ENCODE results near the gene RUSF1.
A peak's percentile ranks its signal among the peaks of the same experiment; 100 is the strongest.

RUSF1 gene

DNA sequence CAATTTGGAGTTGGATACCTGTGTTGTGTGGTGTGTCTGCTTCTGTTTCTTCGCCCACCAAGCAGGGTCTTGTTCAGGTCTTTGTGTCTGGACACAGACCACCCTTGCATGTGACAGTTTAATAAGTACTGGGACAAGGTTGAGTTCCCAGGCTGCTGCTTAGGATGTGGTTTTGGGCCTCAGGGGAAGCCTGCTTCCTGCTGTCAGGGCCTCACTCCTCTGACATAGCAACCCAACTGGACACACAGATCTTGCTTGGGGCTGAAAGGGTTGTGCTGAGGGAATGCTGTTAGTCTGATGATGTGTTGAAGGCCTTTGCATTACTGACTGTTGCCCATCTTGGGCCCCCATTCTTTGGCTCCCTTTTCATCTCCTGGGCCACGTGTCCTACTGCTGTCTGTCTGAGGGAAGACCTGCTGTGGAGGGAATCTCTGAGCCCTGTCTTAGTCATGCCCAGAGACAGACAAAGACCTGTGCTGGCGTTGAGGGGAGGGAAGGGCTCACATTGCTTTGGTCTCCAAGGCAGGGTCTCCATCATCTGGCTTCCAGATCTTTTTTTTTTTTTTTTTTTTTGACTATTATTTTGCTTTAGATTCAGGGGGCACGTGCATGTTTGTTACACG is 40.9 kb downstream of the RUSF1 start:
- DNase-seq: no peak

DNA sequence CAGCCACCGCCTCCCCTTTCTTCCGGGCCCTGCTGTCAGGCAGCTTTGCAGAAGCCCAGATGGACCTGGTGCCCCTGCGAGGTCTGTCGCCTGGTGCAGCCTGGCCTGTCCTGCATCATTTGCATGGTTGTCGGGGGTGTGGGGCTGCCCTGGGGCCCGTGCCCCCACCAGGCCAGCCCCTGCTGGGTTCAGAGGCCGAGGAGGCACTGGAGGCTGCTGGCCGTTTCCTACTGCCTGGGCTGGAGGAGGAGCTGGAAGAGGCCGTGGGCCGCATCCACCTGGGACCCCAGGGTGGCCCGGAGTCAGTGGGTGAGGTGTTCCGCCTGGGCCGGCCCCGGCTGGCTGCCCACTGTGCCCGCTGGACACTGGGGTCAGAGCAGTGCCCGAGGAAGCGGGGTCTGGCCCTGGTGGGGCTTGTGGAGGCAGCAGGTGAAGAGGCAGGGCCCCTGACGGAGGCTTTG is 41.8 kb downstream of the RUSF1 start:
- DNase-seq: no peak

DNA sequence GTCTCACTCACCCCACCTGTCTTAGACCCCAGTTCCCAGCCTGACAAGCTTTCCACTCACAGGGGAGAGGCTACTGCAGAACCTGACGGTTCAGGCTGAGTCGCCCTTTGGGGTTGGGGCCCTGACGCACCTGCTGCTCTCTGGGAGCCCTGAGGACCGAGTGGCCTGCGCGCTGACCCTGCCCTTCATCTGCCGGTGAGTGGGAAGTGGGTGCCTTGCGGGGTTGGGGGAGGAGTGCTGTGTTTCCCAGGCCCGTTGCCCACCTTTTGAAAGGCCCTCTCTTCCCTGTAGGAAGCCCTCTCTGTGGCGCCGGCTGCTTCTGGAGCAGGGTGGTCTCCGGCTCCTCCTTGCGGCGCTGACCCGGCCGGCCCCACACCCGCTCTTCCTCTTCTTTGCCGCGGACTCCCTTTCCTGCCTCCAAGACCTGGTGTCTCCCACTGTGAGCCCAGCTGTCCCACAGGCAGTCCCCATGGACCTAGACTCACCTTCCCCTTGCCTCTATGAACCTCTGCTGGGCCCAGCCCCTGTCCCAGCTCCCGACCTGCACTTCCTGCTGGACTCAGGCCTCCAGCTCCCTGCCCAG is 42.3 kb downstream of the RUSF1 start:
- DNase-seq: no peak

DNA sequence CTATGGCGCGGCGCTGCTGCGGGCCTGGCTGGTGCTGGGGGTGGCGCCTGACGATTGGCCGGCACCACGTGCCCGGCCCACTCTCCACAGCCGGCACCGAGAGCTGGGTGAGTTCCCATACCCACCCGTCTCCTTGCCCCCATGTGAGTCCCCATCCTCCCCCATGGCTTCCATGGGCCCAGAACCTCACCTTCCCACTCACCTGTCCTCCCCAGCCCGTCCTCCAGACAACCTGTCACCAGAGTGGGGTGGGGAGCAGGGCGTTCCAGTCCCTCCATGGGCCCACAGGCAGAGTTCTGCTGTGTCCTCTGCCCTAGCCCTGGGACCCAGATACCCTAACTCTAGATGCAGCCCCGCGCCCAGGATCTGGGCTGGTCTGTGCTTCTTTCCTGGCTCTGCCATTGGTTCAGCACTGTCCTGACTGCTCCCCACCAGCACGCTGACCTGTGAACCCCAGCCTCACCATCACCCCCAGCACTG is 43.4 kb downstream of the RUSF1 start:
- no peak for DNase-seq

DNA sequence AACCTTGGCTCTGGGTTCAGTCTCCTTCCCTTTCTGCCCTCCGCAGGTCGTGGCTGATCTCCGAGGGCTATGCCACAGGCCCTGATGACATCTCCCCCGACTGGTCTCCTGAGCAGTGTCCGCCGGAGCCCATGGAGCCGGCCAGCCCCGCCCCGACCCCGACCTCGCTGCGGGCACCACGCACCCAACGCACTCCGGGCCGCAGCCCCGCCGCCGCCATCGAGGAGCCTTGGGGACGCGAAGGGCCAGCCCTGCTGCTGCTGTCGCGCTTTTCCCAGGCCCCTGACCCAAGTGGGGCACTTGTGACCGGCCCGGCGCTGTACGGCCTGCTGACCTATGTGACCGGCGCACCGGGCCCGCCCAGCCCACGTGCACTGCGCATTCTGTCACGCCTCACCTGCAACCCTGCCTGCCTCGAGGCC is 43.8 kb downstream of the RUSF1 start:
- DNase-seq: no peak

DNA sequence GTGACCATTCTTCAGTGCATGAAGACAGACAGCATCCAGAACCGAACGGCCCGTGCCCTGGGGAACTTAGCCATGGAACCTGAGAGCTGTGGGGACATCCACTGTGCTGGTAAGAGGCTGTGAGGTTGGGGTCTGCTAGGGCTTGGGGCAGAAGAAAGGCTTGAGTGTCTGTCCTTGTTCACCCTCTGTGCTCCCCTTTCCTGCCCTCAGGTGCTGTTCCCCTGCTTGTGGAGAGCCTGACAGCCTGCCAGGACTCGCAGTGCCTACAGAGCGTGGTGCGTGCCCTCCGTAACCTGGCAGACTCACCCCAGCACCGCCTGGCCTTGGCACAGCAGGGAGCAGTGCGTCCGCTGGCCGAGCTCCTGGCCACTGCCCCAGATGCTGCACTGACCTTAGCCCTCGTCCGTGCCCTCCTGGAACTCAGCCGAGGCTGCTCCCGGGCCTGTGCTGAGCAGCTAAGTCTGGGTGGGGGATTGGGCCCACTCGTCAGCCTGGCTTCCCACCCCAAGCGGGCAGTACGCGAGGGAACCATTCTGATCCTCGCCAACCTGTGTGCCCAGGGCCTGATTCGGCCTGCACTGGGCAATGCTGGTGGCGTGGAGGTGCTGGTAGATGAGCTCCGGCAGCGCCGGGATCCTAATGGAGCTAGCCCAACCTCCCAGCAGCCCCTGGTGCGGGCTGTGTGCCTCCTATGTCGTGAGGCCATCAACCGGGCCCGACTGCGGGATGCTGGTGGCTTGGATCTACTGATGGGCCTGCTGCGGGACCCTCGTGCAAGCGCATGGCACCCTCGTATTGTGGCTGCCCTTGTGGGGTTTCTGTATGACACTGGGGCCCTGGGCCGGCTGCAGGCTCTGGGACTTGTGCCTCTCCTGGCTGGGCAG is 46.0 kb downstream of the RUSF1 start:
- DNase-seq: no peak

DNA sequence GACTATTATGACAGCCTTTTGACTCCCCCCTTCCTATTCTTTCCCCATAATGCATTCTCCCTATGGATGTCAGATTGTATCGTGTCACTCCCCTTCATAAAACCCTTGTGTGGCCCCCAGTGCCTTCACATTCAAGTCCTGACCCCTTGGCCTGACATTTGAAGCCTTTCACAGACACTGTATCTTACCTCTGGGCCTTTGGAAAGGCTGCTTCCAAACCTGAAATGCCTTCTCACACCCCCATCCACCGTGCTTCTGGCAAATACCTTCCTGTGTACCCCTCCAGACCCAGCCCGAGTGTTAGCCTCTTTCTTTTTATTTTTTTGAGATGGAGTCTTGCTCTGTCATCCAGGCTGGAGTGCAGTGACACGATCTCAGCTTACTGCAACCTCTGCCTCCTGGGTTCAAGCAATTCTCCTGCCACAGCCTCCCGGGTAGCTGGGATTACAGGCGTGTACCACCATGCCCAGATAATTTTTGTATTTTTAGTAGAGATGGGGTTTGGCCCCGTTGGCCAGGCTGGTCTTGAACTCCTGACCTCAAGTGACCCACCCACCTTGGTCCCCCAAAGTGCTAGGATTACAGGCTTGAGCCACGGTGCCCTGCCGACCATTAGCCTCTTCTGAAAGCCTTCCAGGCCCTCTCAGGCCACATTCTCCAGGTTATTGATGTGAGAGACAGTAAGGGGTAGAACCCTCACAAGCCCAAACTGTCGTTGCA is 46.8 kb downstream of the RUSF1 start:
- DNase-seq: no peak

DNA sequence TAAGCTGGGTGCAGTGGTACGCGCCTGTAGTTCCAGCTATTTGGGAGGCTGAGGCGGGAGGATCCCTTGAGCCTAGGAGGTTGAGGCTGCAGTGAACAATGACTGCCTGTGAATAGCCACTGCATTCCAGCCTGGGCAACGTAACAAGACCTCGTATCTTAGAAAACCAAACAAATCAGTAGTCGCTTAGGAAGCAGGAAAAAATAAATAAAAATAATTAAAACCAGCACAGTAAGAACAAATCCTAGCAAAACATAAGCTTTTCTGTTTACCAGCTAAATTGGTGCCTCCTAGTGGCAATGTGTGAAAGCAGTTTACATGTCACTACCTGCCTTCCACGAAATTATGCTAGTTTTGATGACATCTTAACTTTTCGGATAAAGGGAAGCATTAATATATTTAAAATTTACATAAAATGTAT is 47.6 kb downstream of the RUSF1 start:
- DNase-seq: no peak

DNA sequence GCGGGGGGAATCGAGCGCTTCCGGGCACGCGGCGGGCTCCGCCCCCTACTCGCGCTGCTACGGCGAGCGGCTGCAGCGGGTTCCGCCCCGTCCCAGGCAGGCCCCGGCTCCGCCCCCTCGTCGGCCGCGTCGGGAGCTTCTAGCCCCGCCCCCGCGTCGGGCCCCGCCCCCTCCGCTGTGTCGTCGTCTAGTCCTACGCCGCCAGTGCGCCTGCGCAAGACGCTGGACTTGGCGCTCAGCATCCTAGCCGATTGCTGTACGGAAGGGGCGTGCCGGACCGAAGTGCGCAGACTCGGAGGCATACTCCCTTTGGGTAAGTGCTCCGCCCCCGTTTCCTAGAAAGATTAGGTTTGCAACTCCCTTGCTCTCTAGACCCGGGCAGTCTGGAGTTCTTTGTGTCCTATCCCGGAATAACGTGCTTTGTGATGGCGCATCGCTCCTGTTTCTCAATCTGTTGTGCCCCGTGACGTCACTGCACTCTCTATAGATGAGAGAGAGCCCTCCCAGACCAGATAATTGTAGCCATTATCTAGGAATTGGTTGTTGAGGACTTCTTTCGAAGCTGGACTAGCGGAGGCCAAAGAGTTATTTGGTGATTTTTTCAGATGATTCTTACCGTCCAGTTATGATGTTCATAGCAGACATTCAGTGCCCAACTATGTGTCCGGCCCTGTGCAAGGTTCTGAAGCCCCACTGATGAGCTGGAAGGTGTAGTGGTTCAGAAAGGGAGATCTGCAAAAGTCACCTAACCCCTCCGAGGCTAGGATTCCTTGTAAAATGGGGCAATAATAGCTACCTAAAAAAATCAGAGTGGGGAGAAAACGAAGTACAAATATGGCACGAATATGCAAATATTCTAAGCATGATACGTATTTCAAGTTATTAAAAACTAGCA is 48.3 kb downstream of the RUSF1 start:
- peak; percentile 100 for DNase-seq

DNA sequence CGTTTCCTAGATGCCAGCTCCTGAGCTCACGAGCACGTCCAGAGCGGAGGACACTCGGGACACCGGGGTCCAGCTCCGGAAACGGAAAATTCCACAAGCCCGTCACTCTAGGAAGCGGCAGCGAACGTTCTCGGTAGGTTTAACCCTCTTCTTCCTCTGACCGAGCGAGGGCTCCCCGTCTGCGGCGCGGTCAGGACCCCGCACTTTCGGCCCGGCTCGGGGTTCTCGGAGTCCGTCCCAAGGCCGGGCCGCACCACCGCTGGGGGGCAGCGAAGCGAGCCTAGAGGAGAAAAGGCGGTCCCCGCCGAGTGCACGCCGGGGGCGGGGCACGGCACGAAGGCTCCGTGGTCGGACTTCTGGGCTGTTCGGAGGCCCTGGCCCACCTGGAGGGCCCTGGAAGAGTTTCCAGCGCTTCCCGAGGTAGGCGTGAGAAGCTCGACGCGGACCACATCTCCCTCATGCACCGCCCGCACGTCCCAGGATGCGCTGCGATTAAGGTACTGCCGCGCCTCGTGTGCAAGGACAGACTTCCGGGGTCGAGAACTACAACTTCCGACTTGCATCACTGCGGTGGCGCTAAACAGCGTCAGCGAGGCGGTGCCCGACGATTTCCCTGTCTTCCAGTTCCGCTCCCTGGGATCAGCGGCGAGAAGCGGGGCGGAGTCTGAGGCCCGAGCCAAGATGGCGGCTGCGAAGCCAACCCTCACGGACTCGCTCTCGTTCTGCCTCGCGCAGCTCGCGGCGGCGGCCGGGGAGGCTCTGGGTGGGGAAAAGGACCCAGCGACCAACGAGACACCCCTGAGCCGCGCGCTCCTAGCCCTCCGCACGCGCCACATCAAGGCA is 49.1 kb downstream of the RUSF1 start, which contains the start of gene ARMC5:
Gene ARMC5, plus strand, starts transcription at position 658 of the 843 bp plus-strand sequence. Its CDS starts 24 bp downstream, at position 682.
- DNase-seq: peak; percentile 97

DNA sequence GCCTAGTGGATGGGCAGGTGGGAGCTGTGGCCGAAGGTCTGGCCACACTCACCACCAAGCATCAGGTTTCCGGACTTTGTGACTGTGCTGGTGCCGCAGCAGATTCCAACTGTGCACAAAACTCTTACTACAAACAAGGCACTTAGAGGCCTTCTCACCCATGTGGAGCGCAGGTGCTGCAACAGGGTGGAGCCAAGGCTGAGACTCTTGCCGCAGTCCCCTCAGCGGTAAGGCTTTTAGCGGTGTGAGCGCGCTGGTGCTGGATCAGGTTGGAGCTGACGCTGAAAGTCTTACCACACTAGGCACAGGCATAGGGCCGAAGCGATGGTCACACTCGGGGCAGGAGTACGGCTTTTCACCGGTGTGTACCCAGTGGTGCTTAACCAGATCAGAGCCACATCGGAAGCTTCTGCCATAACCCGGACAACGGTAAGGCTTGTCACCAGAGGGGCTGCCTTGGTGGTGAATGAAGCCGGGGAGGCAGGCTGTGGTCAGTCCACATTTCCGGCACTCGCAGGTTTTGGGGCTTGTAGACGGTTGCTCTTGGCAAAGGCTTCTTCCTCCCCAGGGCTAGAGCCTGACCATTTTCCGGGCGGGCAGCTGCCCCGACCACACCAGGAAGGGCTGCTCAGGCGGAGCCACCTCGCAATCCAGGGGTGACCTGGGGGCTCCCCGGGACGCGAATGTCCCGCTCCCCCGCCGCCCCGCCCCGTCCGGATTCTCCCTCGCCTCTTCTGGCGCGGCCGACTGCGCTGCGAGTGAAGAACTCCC is 49.9 kb downstream of the RUSF1 start:
- DNase-seq: peak; percentile 41 to 62

DNA sequence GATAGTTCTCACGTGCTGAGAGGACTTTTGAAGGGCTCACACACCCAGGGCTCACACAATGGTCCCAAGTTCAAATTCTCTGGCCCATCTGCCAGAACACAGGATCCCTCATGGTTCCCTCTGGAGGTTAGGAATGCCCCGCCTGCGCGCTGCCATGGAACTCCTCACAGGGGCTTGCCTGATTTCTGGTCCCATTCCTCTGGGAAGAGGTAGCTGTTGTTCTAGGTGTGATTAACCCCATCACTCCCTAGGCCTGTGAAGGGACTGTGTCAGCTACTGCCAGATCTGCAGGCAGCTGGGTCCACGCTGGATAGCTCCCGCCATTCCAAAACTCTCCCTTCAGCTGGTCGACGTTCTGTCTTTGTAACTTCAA is 51.2 kb downstream of the RUSF1 start:
- DNase-seq: no peak

DNA sequence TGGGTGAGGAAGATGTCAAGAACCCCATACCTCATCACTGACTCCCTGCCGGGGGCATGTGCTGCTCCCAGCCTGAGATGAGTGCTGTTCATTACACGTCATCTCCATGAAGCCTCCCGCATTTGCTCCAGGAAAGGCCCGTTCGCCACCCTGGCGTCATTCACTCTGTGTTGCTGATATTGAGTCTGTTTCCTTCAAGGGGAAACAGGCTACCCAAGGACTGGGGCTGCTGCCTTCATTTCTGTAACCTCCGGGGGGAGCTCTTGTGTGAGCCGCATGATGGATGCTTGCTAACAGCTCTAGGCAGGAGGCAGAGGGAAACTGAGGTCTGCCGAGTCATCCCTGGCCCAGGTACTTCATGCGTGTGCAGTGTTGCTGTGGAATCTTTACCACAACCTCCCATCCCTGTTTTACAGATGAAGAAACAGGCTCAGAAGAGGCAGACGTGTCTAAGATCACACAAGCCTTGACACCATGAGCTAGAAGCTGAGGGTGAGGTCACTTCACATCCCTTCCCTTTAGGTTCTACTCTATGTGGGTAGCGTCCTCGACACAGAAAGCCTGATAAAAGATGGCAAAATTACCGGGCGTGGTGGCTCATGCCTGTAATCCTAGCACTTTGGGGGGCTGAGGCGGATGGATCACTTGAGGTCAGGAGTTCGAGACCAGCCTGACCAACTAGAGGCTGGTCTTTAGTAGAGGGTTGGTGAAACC is 52.4 kb downstream of the RUSF1 start:
- DNase-seq: peak in 1 of 2 experiments; percentile 51

DNA sequence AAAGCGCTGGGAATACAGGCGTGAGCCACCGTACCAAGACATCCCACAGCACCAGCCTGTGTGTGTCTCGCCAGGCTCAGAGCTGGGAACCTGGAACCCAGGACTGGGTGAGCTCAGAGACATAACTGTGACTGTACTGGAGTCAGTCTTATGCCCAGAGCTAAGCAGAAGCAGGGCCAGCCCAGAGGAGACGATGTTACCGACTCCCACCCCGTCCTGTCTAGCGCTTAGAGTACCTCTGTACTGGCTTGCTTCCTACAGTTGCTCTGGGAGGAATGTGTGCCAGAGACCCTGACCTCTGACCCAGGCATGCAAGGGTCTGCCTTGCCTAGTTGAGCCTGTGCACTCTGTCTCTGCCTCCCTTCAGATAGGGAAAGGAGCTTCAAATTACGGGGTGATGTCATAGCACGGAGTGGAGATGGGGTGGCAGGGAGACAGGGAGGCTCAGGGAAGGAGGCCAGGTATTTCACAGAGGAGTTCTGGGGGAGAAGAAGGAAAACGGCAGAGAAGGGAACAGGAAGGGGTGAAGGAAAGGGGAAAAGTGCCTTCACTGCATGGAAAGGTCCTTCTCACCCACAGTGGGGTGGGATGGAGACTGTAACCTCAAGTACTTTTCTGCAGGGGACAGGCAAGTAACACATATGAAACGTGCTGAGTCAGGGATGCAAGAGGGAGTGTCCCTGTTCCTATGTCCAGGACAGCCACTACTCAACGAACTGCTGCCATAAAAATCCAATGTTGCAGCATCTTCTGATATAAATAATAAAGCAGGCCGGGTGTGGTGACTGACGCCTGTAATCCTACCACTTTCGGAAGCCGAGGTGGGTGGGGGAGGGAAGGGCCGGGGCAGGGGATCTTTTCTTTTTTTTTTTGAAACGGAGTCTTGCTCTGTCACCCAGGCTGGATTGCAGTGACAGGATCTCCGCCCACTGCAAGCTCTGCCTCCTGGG is 54.7 kb downstream of the RUSF1 start:
- no peak for DNase-seq

DNA sequence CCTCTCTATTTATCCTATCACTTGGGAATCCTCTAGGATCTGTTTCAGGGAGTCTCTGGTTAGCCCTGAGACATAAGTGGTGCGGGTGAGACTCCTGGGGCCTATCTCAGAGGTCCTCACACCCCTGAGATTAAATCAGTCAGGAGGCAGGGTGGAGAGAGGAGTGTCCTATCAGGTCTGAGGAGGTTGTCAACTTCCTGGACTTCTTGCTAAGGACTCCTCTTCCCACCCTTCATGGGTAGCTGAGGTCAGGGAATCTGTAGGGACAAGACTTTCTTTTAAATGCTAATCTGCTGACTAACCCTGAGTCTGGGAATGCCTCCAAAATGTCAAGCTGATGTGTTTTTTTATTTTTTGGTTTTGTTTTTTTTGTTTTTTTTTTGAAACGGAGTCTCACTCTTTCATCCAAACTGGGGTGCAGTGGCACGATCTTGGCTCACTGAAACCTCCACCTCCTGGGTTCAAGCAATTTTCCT is 55.5 kb downstream of the RUSF1 start:
- no peak for DNase-seq

DNA sequence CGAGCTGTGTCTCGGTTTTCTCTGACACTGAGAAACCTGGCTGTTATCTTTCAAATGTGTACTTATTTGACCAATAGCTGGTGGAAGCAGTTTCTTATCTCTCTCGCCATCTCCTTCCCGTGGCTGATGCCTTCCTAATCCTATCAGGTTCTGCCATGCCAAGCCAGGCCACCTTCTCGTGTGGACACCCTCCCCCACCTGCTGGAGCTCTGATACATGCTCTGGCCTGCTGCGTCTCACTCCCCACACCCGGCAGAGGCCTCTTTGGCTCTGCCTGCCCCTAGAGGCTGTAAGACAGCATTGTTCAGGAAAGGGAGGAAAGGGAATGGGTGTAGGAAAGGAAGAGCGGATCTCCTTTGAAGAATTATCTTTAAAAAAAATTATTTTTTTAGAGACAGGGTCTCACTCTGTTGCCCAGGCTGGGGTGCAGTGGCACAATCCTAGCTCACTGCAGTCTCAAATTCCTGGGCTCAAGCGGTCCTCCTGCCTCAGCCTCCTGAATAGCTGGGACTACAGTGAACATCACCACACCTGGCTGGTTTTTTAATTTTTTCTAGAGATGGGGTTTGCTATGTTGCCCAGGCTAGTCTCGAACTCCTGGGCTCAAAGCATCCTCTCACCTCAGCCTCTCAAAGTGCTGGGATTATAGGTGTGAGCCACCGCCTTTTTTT is 56.4 kb downstream of the RUSF1 start:
- DNase-seq: no peak

DNA sequence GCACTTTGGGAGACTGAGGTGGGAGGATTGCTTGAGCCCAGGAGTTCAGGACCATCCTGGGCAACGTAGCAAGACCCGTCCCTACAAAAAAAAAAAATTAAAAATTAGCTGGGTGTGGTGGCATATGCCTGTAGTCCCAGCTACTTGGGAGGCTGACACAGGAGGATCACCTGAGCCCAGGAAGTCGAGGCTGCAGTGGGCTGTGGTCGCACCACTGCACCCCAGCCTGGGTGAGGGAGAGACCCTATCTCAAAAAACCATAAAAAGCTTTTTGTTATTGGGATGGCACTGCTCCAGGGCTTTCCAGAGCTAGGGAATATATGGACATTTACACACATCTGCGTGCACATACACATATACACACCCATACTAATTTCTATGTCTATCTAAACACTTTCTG is 57.0 kb downstream of the RUSF1 start:
- DNase-seq: no peak

Data from activated CD4-positive, alpha-beta T cell treated with anti-CD3 and anti-CD28 coated beads, Interleukin-2, amount 50 U/mL, for 48 hours (primary cell).